Measurements from ENCODE around the gene SLIT3.

GRCh38 chr5:168707716-168708695, 592.9 kb downstream of the SLIT3 start:
- TF ChIP-seq CTCF (IDR thresholded peaks at IDR 0.05), result no peak
- no peak for TF ChIP-seq POLR2A (IDR thresholded peaks at IDR 0.05)
- no peak for TF ChIP-seq EP300 (IDR thresholded peaks at IDR 0.05)
- no peak for TF ChIP-seq POLR2AphosphoS5 (IDR thresholded peaks at IDR 0.05)
